ENCODE measurements around the gene DCDC2B. TPM values are rescaled to one million over a fixed set of nuclear protein-coding genes. Genes with fewer than 3 reads are reported as not detected.

Gene DCDC2B
- total RNA-seq, 1 experiment from 2014 or later: 0.27 TPM

DNA sequence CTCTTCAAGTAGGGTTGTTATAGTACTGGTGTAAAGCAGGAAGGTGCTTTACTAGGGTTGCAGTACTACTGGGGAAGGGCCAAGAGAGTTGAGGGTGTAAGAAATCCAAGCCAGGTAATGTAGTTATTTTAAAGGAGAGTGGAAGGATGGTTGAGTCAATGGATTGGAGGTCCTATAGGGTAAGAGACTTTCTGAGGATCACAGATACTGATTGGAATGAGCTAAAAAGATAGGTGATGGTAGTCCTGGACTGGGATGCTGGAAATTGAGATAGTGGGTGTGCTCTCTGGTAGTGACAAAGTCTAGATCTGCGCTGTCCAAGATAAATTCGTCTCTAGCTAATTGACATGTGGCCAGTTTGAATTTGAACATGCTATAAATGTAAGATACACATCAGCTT lies 22.4 kb upstream of the DCDC2B start:
- H2AFZ ChIP-seq (ENCODE audit: low read depth, low read length, poor library complexity, severe bottlenecking): no peak overlapping the region
- H3K27ac ChIP-seq (ENCODE audit: low read depth, low read length): no peak overlapping the region
- BruUV-seq (replicated peaks): no TSS peak
- ChIA-PET RAD21 (ENCODE audit: low non-redundant PET in 1 of 2, low total read pairs in 2 of 2, uncharacterized antibody in 2 of 2, unreplicated experiment in 2 of 2) (no interaction called here), CTCF (no interaction called here), POLR2A (no interaction called here)
- no peak overlapping the region for H3K9ac ChIP-seq (ENCODE audit: low read length)
- peaks cover 77% of the 10 kb centered on the region for H3K79me2 ChIP-seq (ENCODE audit: insufficient read depth, low read length)
- no peak overlapping the region for H3K4me3 ChIP-seq (replicated peaks in 1 of 2; ENCODE audit: low read depth in 1 of 2, low read length in 2 of 2)
- H3K36me3 ChIP-seq (ENCODE audit: control insufficient read depth in 1 of 2, insufficient read depth in 2 of 2, low read length in 2 of 2): peaks cover 63 to 78% of the 10 kb centered on the region in 2 experiments
- H3K4me2 ChIP-seq (ENCODE audit: low read length): no peak overlapping the region
- H3K4me1 ChIP-seq (ENCODE audit: control insufficient read depth in 1 of 2, insufficient read depth in 2 of 2, low read length in 2 of 2): peaks cover 0 to 7% of the 10 kb centered on the region in 2 experiments; a peak in 2 of 4 replicates
- intact Hi-C loops (cut with micrococcal nuclease): no loop called here
- peaks cover 15% of the 10 kb centered on the region; the same call in 1 of the 2 replicates for H4K20me1 ChIP-seq (ENCODE audit: insufficient read depth)
- ATAC-seq (no peak), DNase-seq (ENCODE audit: low read depth, low spot score) (no peak)
- no peaks in the 10 kb centered on the region for H3K9me2 ChIP-seq (ENCODE audit: insufficient read depth)
- no peaks in the 10 kb centered on the region for H3K9me3 ChIP-seq (ENCODE audit: control insufficient read depth in 1 of 2, insufficient read depth in 1 of 2, low read depth in 1 of 2, low read length in 2 of 2)
- no peak for TF ChIP-seq JUND (IDR thresholded peaks at IDR 0.05)
- H3K27me3 ChIP-seq (ENCODE audit: insufficient read depth, low read length): no peaks in the 10 kb centered on the region

DNA sequence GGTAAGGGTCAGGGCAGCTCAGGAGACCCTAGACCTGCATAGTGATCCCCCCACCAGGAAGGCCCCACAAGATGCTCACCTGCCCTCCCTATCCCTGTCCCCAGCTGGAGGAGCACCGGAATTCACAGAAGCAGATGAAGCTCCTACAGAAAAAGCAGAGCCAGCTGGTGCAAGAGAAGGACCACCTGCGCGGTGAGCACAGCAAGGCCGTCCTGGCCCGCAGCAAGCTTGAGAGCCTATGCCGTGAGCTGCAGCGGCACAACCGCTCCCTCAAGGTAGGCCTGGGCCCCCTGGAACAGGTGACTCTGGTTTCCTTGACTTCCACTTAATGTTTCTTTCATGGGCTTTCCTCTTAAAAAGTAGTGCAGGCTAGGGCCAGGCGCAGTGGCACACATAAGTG lies 21.0 kb upstream of the DCDC2B start:
- Histone ChIP-seq H3K4me2 (ENCODE audit: low read length) (no peak overlapping the region), H4K20me1 (ENCODE audit: insufficient read depth) (peaks cover 15% of the 10 kb centered on the region; the same call in 1 of the 2 replicates), H3K4me1 (ENCODE audit: control insufficient read depth in 1 of 2, insufficient read depth in 2 of 2, low read length in 2 of 2) (no peaks in the 10 kb centered on the region), H3K79me2 (ENCODE audit: insufficient read depth, low read length) (peaks cover 63% of the 10 kb centered on the region), H3K9me2 (ENCODE audit: insufficient read depth) (no peaks in the 10 kb centered on the region), H3K27me3 (ENCODE audit: insufficient read depth, low read length) (no peaks in the 10 kb centered on the region), H3K9me3 (ENCODE audit: control insufficient read depth in 1 of 2, insufficient read depth in 1 of 2, low read depth in 1 of 2, low read length in 2 of 2) (no peaks in the 10 kb centered on the region), H3K4me3 (replicated peaks in 1 of 2; ENCODE audit: low read depth in 1 of 2, low read length in 2 of 2) (no peak overlapping the region), H2AFZ (ENCODE audit: low read depth, low read length, poor library complexity, severe bottlenecking) (no peak overlapping the region), H3K36me3 (ENCODE audit: control insufficient read depth in 1 of 2, insufficient read depth in 2 of 2, low read length in 2 of 2) (peaks cover 67 to 78% of the 10 kb centered on the region in 2 experiments), H3K27ac (ENCODE audit: low read depth, low read length) (no peak overlapping the region), H3K9ac (ENCODE audit: low read length) (no peak overlapping the region)
- ChIA-PET RAD21 (ENCODE audit: low non-redundant PET in 1 of 2, low total read pairs in 2 of 2, uncharacterized antibody in 2 of 2, unreplicated experiment in 2 of 2) (no interaction called here), CTCF (no interaction called here), POLR2A (no interaction called here)
- ATAC-seq (no peak), DNase-seq (ENCODE audit: low read depth, low spot score) (no peak)
- intact Hi-C loops (cut with micrococcal nuclease): no loop called here
- no peak for TF ChIP-seq POLR2A (IDR thresholded peaks at IDR 0.05; ENCODE audit: borderline replicate concordance, extremely low read depth, insufficient read depth, insufficient read length)
- no peak for TF ChIP-seq JUND (IDR thresholded peaks at IDR 0.05)
- no peak for TF ChIP-seq EZH2 (IDR thresholded peaks at IDR 0.05)
- no peak for TF ChIP-seq FOSL1 (IDR thresholded peaks at IDR 0.05; ENCODE audit: low read depth)
- TF ChIP-seq SRF (IDR thresholded peaks at IDR 0.05; ENCODE audit: low read depth): no peak
- TF ChIP-seq, protein P1, sequence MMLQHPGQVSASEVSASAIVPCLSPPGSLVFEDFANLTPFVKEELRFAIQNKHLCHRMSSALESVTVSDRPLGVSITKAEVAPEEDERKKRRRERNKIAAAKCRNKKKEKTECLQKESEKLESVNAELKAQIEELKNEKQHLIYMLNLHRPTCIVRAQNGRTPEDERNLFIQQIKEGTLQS (IDR thresholded peaks at IDR 0.05): no peak
- no TSS peak for BruUV-seq (replicated peaks)

Data from HCT116 (cell line).